BJ (cell line): ENCODE data around the gene KLF16. TPM values are rescaled to one million over a fixed set of nuclear protein-coding genes. Genes with fewer than 3 reads are reported as not detected.
"Not testable (repeated sequence)": the region's sequence is repeated elsewhere in the genome, so short reads cannot be mapped to it uniquely, and the experiment has no call there.

ENCODE experiments used
- CTCF ChIA-PET: fragments of 350-600 bp; formaldehyde crosslinking; extraction: SDS; loops from one replicate; lab custom pipeline; 2021; ENCODE audit warnings: antibody characterized with exemption, inconsistent platforms; lab: Yijun Ruan, JAX
- POLR2A ChIA-PET: fragments of 300-600 bp; sonication (Branson Sonifier 250); formaldehyde crosslinking; extraction: SDS; loops from one replicate; lab custom pipeline; 2021; ENCODE audit warnings: antibody characterized with exemption; lab: Charles Lee
- DNase-seq: peaks from one replicate; pipeline ENCODE4 v3.0.0-alpha.2; 2011; ENCODE audit warnings: low read depth
- H3K27me3 ChIP-seq: 2 replicates; pipeline ENCODE4 v1.6.0; 2011; ENCODE audit warnings: low read length; ENCODE audit not compliant: control insufficient read depth, insufficient read depth
- H3K36me3 ChIP-seq: 2 replicates; pipeline ENCODE4 v1.5.1; 2011; ENCODE audit warnings: low read length; ENCODE audit not compliant: control insufficient read depth, insufficient read depth
- H3K4me3 ChIP-seq: 2 replicates; pipeline ENCODE4 v1.5.1; 2011; ENCODE audit warnings: low read depth, mild to moderate bottlenecking, control low read depth, low read length
- CTCF ChIP-seq: IDR thresholded peaks from 2 replicates; pipeline ENCODE4 v1.5.1; 2011; ENCODE audit warnings: low read depth, mild to moderate bottlenecking, control low read depth, inconsistent platforms, low read length, moderate library complexity; ENCODE audit not compliant: insufficient read depth
- polyA plus RNA-seq: library from polyadenylated mRNA; depleted of rRNA; stranded (reverse); fragments of >200 nt; gene quantifications from 2 replicates; pipeline ENCODE4 v1.2.3, GENCODE V29; 2011

KLF16 gene
- polyA plus RNA-seq, 1 experiment: 5.7 TPM

GRCh38 chr19:1893791-1894190 is 30.4 kb upstream of the KLF16 start:
- H3K4me3 ChIP-seq: no peak overlapping the region
- no peaks in the 10 kb centered on the region for H3K36me3 ChIP-seq
- DNase-seq: no peak
- no peak for TF ChIP-seq CTCF
- H3K27me3 ChIP-seq: no peaks in the 10 kb centered on the region
- POLR2A ChIA-PET: no interaction called here
- CTCF ChIA-PET: no interaction called here

- Histone ChIP-seq H3K36me3 (no peaks in the 10 kb centered on the region), H3K27me3 (no peaks in the 10 kb centered on the region), H3K4me3 (no peak overlapping the region)
- no peak for TF ChIP-seq CTCF
- DNase-seq: no peak
- ChIA-PET CTCF (interaction anchor here (0.6 kb wide), 1 partner anchor 73 kb away, joined by 3 read pairs; no protein-coding TSS in a partner anchor), POLR2A (no interaction called here)
Measured at GRCh38 chr19:1889907-1890306, 26.5 kb upstream of the KLF16 start.

GRCh38 chr19:1888385-1888784 is 25.0 kb upstream of the KLF16 start:
- no peak for DNase-seq
- no peak for TF ChIP-seq CTCF
- ChIA-PET CTCF (interaction anchor here (0.6 to 0.7 kb wide), 2 partner anchors 151 to 347 kb away, joined by 3 read pairs; no protein-coding TSS in a partner anchor), POLR2A (no interaction called here)
- no peak overlapping the region for H3K4me3 ChIP-seq
- no peaks in the 10 kb centered on the region for H3K27me3 ChIP-seq
- no peaks in the 10 kb centered on the region for H3K36me3 ChIP-seq

- DNase-seq, H3K36me3 ChIP-seq, POLR2A ChIA-PET, H3K27me3 ChIP-seq, H3K4me3 ChIP-seq: not testable (repeated sequence)
- CTCF ChIA-PET: interaction anchor here (0.7 kb wide), 1 partner anchor 9 kb away, joined by 3 read pairs; no protein-coding TSS in a partner anchor
Measured at GRCh38 chr19:1886360-1886759, 23.0 kb upstream of the KLF16 start.

GRCh38 chr19:1885398-1886119 is 22.2 kb upstream of the KLF16 start, which contains the start of gene ABHD17A:
ABHD17A (minus strand) TSS chr19:1885496; CDS start chr19:1881566, 3,930 bp downstream.
- H3K27me3 ChIP-seq, POLR2A ChIA-PET, H3K36me3 ChIP-seq: not testable (repeated sequence)
- CTCF ChIA-PET: interaction anchor here (0.7 to 1.1 kb wide), 2 partner anchors 10 kb away, joined by 3 to 6 read pairs; no protein-coding TSS in a partner anchor
- peak; percentile 49 for DNase-seq
- H3K4me3 ChIP-seq: peak within 1 kb of the TSS; percentile 81

GRCh38 chr19:1884719-1885334 is 21.4 kb upstream of the KLF16 start:
- ChIA-PET POLR2A (no interaction called here), CTCF (interaction anchor here (1.1 kb wide), 1 partner anchor 9 kb away, joined by 6 read pairs; no protein-coding TSS in a partner anchor)
- DNase-seq: no peak

More at GRCh38 chr19:1884719-1885334, 21.4 kb upstream of the KLF16 start:
- Histone ChIP-seq H3K27me3 (no peaks in the 10 kb centered on the region), H3K4me3 (peak overlapping the region; percentile 81), H3K36me3 (peaks cover 5% of the 10 kb centered on the region; the same call in 1 of the 2 replicates)
- TF ChIP-seq CTCF: no peak
